Gastroesophageal sphincter (tissue), 4 donors: ENCODE data around the gene AHRR. TPM values are rescaled to one million over a fixed set of nuclear protein-coding genes. Genes with fewer than 3 reads are reported as not detected.
"Not testable (repeated sequence)": the region's sequence is repeated elsewhere in the genome, so short reads cannot be mapped to it uniquely, and the experiment has no call there.

Experiments used
- ATAC-seq: fragments of 150-250 bp; one replicate; pipeline ENCODE4 v1.9.1; 2016; ENCODE audit warnings: mild to moderate bottlenecking, moderate library complexity
- H3K27ac ChIP-seq, 4 donors: fragments of 200-600 bp; sonication (generic) in 3 of 4; 1 replicate in 3 of 4; 2 replicates in 1 of 4; pipeline ENCODE4 v1.5.1; 2016 to 2019
- H3K27me3 ChIP-seq: fragments of 200-600 bp; sonication (generic); one replicate; pipeline ENCODE4 v1.5.1; 2019
- H3K36me3 ChIP-seq, 2 donors: fragments of 200-600 bp; sonication (generic); one replicate each; pipeline ENCODE4 v1.5.1; 2019; ENCODE audit warnings: control low read depth in 1 of 2
- H3K4me1 ChIP-seq, 3 donors: fragments of 200-600 bp; sonication (generic); 1 replicate in 2 of 3; 2 replicates in 1 of 3; pipeline ENCODE4 v1.5.1; 2016 to 2019; ENCODE audit warnings: control low read depth in 2 of 3
- H3K4me3 ChIP-seq, 2 donors: fragments of 200-600 bp; sonication (generic); one replicate each; pipeline ENCODE4 v1.5.1; 2019; ENCODE audit warnings: mild to moderate bottlenecking in 1 of 2, moderate library complexity in 1 of 2
- H3K9me3 ChIP-seq, 3 donors: fragments of 200-600 bp; sonication (generic); one replicate each; pipeline ENCODE4 v1.5.1; 2017 to 2019; ENCODE audit warnings: control low read depth in 2 of 3
- CTCF ChIP-seq, 4 experiments: fragments of 200-600 bp in 2 of 4; fragments of 450-650 bp in 2 of 4; sonication (generic) in 1 of 4; IDR thresholded peaks; one replicate each; pipeline ENCODE4 v1.5.1; 2017 to 2019; ENCODE audit warnings: antibody characterized with exemption in 4 of 4, mild to moderate bottlenecking in 2 of 4, moderate library complexity in 2 of 4
- EP300 ChIP-seq: sonication (generic); formaldehyde crosslinking; IDR thresholded peaks from one replicate; pipeline ENCODE4 v1.6.1; 2017; ENCODE audit warnings: antibody characterized with exemption, mild to moderate bottlenecking
- POLR2A ChIP-seq, 2 donors: fragments of 450-650 bp; IDR thresholded peaks; one replicate each; pipeline ENCODE4 v1.6.1; 2017; ENCODE audit warnings: antibody characterized with exemption in 2 of 2, mild to moderate bottlenecking in 2 of 2, moderate library complexity in 1 of 2
- POLR2AphosphoS5 ChIP-seq: sonication (generic); formaldehyde crosslinking; IDR thresholded peaks from one replicate; pipeline ENCODE4 v1.6.1; 2017; ENCODE audit warnings: antibody characterized with exemption
- WGBS, 2 donors: methylation state at CpG; one replicate each; pipeline ENCODE4 v1.1.5; 2018; ENCODE audit warnings: low coverage in 1 of 2; 5-methylcytosine and 5-hydroxymethylcytosine counted together
- total RNA-seq, 4 donors: library from RNA; depleted of rRNA; stranded (reverse); fragments of >200 nt; gene quantifications; one replicate each; pipeline ENCODE4 v1.1.0, GENCODE V29; 2016

AHRR gene
- total RNA-seq, 4 donors from 2014 or later, result 0.15 to 1.7 (median 0.45) TPM

- peaks cover 0 to 89% of the 10 kb centered on the region in 2 donors for H3K36me3 ChIP-seq
- H3K4me3 ChIP-seq, result no peak overlapping the region
- H3K4me1 ChIP-seq, result peaks cover 0 to 5% (median 0%) of the 10 kb centered on the region in 3 donors
- no peak for TF ChIP-seq POLR2AphosphoS5
- peak in 2 of 4 experiments; percentile 10 to 25 for TF ChIP-seq CTCF (IDR thresholded peaks at IDR 0.05)
- H3K9me3 ChIP-seq, result no peaks in the 10 kb centered on the region
- no peak for ATAC-seq
- WGBS, 2 donors, result 65 to 72% methylated on average over 8 to 11 of the region's 18 CpGs
- H3K27ac ChIP-seq, result no peak overlapping the region
- H3K27me3 ChIP-seq, result no peaks in the 10 kb centered on the region
Measured at GRCh38 chr5:308672-309271, 12.7 kb upstream of the AHRR start.

GRCh38 chr5:309831-310230 lies 11.7 kb upstream of the AHRR start:
- no CpG with 5 or more reads among the region's 21 CpGs for WGBS, 2 donors
- not testable (repeated sequence) for H3K9me3 ChIP-seq, ATAC-seq, H3K4me3 ChIP-seq, H3K27me3 ChIP-seq, H3K27ac ChIP-seq, H3K4me1 ChIP-seq
- H3K36me3 ChIP-seq, result peaks cover 0 to 98% of the 10 kb centered on the region in 2 donors

- Histone ChIP-seq H3K27me3 (no peaks in the 10 kb centered on the region), H3K36me3 (peaks cover 0 to 98% of the 10 kb centered on the region in 2 donors), H3K27ac (no peak overlapping the region), H3K9me3 (no peaks in the 10 kb centered on the region), H3K4me3 (no peak overlapping the region), H3K4me1 (peaks cover 0 to 5% (median 0%) of the 10 kb centered on the region in 3 donors)
- TF ChIP-seq EP300 (no peak), POLR2AphosphoS5 (no peak), CTCF (IDR thresholded peaks at IDR 0.05) (no peak), POLR2A (IDR thresholded peaks at IDR 0.05) (no peak)
- no peak for ATAC-seq
- 88 to 100% methylated on average over 1 to 3 of the region's 9 CpGs for WGBS, 2 donors
Measured at GRCh38 chr5:310516-310915, 11.0 kb upstream of the AHRR start.

- Histone ChIP-seq H3K4me1 (peaks cover 0 to 5% (median 0%) of the 10 kb centered on the region in 3 donors), H3K27ac (no peak overlapping the region), H3K36me3 (peaks cover 0 to 98% of the 10 kb centered on the region in 2 donors), H3K4me3 (no peak overlapping the region), H3K9me3 (no peaks in the 10 kb centered on the region), H3K27me3 (no peaks in the 10 kb centered on the region)
- no peak for TF ChIP-seq POLR2A (IDR thresholded peaks at IDR 0.05)
- no peak for TF ChIP-seq POLR2AphosphoS5
- TF ChIP-seq CTCF (IDR thresholded peaks at IDR 0.05), result no peak
- no peak for TF ChIP-seq EP300
- no peak for ATAC-seq
- 79 to 87% methylated on average over 7 to 12 of the region's 16 CpGs for WGBS, 2 donors
Measured at GRCh38 chr5:310941-311434, 10.5 kb upstream of the AHRR start.

GRCh38 chr5:311963-312362 lies 9.6 kb upstream of the AHRR start:
- no peak overlapping the region for H3K4me3 ChIP-seq
- H3K4me1 ChIP-seq, result peaks cover 0 to 5% (median 0%) of the 10 kb centered on the region in 3 donors
- no peaks in the 10 kb centered on the region for H3K27me3 ChIP-seq
- ATAC-seq, result no peak
- TF ChIP-seq POLR2A (IDR thresholded peaks at IDR 0.05) (no peak), CTCF (IDR thresholded peaks at IDR 0.05) (no peak), EP300 (no peak), POLR2AphosphoS5 (no peak)
- no peak overlapping the region for H3K27ac ChIP-seq
- no peaks in the 10 kb centered on the region for H3K9me3 ChIP-seq
- H3K36me3 ChIP-seq, result peaks cover 0 to 98% of the 10 kb centered on the region in 2 donors
- no CpG with 5 or more reads among the region's 8 CpGs for WGBS, 2 donors
